Dedifferentiated amniotic fluid mesenchymal stem cell (primary cell): Measurements from ENCODE around the gene ELAPOR1.
"Not testable (repeated sequence)": the region's sequence is repeated elsewhere in the genome, so short reads cannot be mapped to it uniquely, and the experiment has no call there.

Source experiments
- DNase-seq: peaks from one replicate; pipeline ENCODE4 v3.0.0-alpha.2; 2016; ENCODE audit errors: extremely low spot score

Gene ELAPOR1

DNA sequence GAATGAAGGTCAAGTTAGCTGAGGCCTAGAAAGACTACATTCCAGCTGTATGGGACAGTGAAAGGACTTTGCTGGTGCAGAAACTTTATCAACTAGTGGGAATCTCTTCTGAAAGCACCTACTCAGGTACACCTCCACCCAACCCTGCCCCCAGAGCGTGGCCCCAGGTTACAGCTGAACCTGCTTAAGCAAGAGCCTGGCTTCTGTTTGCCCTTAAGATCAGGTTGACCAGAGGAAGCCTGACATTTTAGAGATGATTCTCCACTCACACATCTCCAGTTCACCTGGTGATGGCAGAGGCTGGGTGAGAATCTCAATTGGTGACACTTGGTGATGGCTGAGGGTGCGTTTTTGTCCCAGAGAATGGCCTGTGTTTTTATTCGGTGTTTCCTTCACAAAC, 24.0 kb downstream of the ELAPOR1 start:
- no peak for DNase-seq

GRCh38 chr1:109138358-109138757, 24.4 kb downstream of the ELAPOR1 start:
- no peak for DNase-seq

GRCh38 chr1:109140392-109140791, 26.5 kb downstream of the ELAPOR1 start:
- DNase-seq = no peak

- no peak for DNase-seq
These were observed 28.3 kb downstream of the ELAPOR1 start for GRCh38 chr1:109142260-109142659.

DNA sequence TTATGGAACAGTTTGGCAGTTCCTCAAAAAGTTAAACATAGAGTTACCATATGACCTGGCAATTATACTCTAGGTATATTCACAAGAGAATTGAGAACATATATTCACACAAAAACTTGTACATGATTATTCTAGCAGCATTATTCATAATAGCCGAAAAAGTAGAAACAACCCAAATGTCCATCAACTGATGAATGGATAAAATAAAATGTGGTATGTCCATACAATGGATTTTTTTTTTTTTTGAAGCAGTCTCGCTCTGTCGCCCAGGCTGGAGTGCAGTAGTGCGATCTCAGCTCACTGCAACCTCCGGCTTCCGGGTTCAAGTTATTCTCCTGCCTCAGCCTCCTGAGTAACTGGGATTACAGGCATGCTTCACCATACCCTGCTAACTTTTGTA, 28.8 kb downstream of the ELAPOR1 start:
- not testable (repeated sequence) for DNase-seq

DNA sequence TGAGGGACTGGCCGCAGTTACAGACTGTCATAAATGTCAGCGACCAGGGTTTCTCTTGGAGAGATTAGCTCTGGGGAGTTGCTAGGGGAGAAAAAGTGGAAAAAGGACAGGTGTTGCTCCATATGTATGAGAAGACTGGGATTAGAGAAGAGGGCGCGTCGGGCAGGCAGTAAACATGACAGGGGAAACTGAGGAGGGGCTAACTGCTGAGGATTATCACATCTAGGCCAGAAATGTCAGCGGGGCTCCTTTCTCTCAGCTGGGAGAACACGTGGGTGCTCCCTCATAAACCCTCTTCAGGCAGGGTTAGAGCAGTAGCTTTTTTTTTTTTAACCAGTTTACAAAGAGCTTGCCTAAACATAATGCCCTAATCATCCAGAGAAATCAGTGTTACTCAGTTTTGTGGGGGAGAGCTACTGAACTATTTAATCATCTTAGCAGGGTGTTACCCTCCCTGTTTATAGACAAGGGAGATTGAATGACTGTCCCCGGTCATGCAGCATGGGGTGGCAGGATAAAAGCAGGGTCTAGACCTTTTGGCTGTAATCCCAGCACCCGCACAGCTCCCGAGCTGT, 35.2 kb downstream of the ELAPOR1 start:
- no peak for DNase-seq

GRCh38 chr1:109149874-109150601, 36.1 kb downstream of the ELAPOR1 start:
- DNase-seq = no peak

- DNase-seq = peak; percentile 35
These were observed 37.5 kb downstream of the ELAPOR1 start for GRCh38 chr1:109151146-109151990.

DNA sequence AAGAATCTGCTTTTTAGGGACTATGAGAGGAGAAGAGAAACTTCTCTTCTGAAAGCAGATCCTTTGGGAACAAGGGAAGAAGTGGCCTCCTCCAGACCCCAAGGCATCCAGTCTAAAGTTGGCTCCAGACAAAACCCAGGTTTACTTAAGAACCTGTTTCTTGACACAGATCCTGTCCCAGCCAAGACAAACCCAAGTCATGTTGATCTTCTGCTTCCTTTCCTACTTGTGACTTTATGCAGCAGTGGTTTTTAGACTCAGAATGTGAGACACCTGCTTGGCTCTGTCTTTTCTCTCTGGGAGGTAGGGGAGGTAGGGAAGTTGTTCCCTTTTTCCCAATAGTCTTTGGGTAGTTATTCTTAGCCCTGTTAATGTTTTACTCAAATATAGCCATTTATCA, 38.3 kb downstream of the ELAPOR1 start:
- no peak for DNase-seq

DNA sequence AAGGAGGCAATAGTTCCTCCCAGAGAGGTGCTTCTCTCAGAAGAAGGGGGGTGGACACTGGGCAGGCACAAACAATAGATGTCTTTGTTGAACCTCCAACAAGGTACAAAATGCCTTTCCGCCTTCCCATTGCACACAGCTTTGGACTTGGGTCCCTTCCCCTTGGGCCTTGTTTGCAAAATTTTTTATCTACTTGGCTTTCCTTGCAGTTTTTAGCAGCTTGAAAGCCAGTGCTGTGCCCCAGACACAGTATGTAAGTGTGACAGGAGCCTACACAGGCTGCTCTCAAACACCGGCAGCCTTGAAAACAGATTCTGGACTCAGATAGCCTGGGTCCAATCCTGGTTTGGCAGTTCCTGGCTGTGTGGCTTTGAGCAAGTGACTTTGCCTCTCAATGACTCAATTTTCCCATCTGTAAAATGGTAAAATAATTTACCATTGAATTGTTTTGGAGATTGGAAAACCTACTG, 43.0 kb downstream of the ELAPOR1 start:
- no peak for DNase-seq

DNA sequence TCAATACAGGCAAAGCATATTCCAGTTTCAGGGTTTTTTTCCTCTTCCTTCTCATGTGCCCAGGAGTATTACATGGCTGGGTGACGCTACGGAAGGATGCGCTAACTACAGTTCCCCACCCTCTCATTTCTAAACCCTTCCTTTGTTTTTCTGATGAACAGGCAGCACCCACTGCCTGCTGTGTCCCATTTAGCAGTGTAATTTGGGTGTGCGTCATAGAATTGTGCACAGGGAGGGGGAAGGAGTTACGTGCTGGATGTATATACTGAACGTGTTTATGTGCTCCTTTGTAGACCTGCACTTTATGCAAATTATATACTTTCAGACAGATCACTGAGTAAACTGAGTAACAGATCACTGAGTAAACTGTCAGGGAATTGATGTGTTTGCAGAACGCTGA, 44.5 kb downstream of the ELAPOR1 start:
- no peak for DNase-seq

DNA sequence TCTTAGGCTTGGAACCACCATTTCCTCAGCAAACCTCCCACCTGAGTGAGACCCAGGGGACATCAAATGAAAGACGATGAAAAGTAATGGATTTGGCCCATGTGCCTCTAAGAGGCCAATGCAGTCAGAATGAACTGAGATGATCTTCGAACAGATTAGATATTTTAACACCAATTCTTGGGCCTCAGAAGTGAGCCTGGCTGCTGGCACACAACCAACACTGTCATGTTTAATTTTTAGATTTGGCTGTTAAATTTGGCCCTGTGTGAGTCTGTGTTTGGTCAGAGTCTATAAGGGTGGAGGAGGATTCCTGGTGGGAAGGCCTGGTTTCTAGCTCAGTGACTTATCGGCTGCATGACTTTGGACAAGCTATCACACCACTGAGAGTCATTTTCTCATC, 45.4 kb downstream of the ELAPOR1 start:
- no peak for DNase-seq

GRCh38 chr1:109160071-109160840, 46.3 kb downstream of the ELAPOR1 start:
- DNase-seq = no peak

GRCh38 chr1:109161858-109162606, 48.1 kb downstream of the ELAPOR1 start:
- peak; percentile 86 for DNase-seq

DNA sequence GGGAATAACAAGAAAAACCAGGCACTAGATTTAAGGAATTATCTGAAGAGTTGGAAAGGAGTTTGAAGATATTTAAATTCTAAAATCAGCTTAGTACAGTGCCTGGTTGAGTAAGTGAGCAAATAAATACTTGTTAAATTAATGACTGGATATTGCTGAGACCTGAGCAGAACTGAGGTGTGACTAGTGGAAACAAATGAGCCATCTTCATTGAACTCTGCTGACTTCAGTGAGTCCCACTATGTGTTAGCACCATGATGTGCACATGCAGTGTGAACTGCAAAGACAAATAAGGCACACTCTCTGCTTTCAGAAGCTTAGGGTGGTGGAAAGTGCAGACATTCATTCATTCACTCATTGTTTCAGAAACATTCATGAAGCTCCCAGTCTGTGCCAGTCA, 48.7 kb downstream of the ELAPOR1 start:
- no peak for DNase-seq

- DNase-seq = no peak
These were observed 49.6 kb downstream of the ELAPOR1 start for GRCh38 chr1:109163551-109163950.
